GM12878 (cell line): Measurements from ENCODE around the gene ROR2. TPM values are rescaled to one million over a fixed set of nuclear protein-coding genes. Genes with fewer than 3 reads are reported as not detected.

Source experiments
- ATAC-seq: fragments of 200-7000 bp; cut with Tn5 transposase; 3 replicates; pipeline ENCODE4 v1.9.1; 2020; ENCODE audit warnings: mild to moderate bottlenecking, moderate library complexity
- BruUV-seq: library from RNA; stranded (reverse); fragments of 400-500 nt; replicated peaks from 2 replicates; lab custom pipeline; 2021; lab: Mats Ljungman, UMichigan
- CTCF ChIA-PET: fragments of 300-600 bp; sonication (Branson Sonifier 250); formaldehyde crosslinking; extraction: SDS; loops from one replicate; lab custom pipeline; 2021; ENCODE audit warnings: inconsistent platforms; lab: Yijun Ruan, JAX
- POLR2A ChIA-PET: fragments of 350-600 bp; formaldehyde crosslinking; extraction: SDS; loops from one replicate; lab custom pipeline; 2021; ENCODE audit warnings: inconsistent platforms; lab: Charles Lee
- RAD21 ChIA-PET: fragments of 300-600 bp; sonication (Branson Sonifier 250); formaldehyde crosslinking; loops from one replicate; lab custom pipeline; 2023; ENCODE audit warnings: antibody characterized with exemption; ENCODE audit not compliant: unreplicated experiment; lab: Charles Lee
- SMC1A ChIA-PET: fragments of 300-600 bp; sonication (Branson Sonifier 250); formaldehyde crosslinking; loops from one replicate; lab custom pipeline; 2023; ENCODE audit not compliant: unreplicated experiment, uncharacterized antibody; lab: Charles Lee
- DNase-seq: peaks from one replicate; pipeline ENCODE4 v3.0.0-alpha.2; 2011; ENCODE audit warnings: low read depth, low spot score
- FAIRE-seq: peaks from 3 replicates; lab custom pipeline; 2011; peaks lifted over from hg19 to GRCh38; lab: Jason Lieb, UNC
- H2AFZ ChIP-seq: 2 replicates; pipeline ENCODE4 v1.6.0; 2011; ENCODE audit warnings: low read depth, low read length, control low read depth; ENCODE audit not compliant: control insufficient read depth
- H3K27ac ChIP-seq: 2 replicates; pipeline ENCODE4 v1.5.1; 2011; ENCODE audit warnings: control low read depth; ENCODE audit not compliant: control insufficient read depth, insufficient read depth
- H3K27me3 ChIP-seq, 2 experiments: replicated peaks in 1 of 2; 2 replicates each; pipeline versions ENCODE4 v1.6.0 to v1.6.1; 2011; ENCODE audit warnings: low read length in 1 of 2; ENCODE audit not compliant: control insufficient read depth in 2 of 2, insufficient read depth in 2 of 2
- H3K36me3 ChIP-seq, 2 experiments: 2 replicates each; pipeline ENCODE4 v1.5.1; 2011; ENCODE audit warnings: low read length in 1 of 2; ENCODE audit not compliant: control insufficient read depth in 2 of 2, insufficient read depth in 2 of 2
- H3K4me1 ChIP-seq: 2 replicates; pipeline ENCODE4 v1.6.1; 2011; ENCODE audit warnings: mild to moderate bottlenecking, low read length, moderate library complexity, mixed read lengths; ENCODE audit not compliant: control insufficient read depth, insufficient read depth
- H3K4me2 ChIP-seq: 2 replicates; pipeline ENCODE4 v1.6.0; 2011; ENCODE audit warnings: control low read depth; ENCODE audit not compliant: control insufficient read depth, insufficient read depth
- H3K4me3 ChIP-seq: fragments of 200-600 bp; sonication (generic); 2 replicates; pipeline ENCODE4 v1.5.1; 2016
- H3K79me2 ChIP-seq: 2 replicates; pipeline ENCODE4 v1.6.0; 2011; ENCODE audit warnings: low read length; ENCODE audit not compliant: control insufficient read depth, insufficient read depth
- H3K9ac ChIP-seq: 2 replicates; pipeline ENCODE4 v1.8.0; 2011; ENCODE audit warnings: low read length, control low read depth, mixed read lengths; ENCODE audit not compliant: control insufficient read depth, insufficient read depth
- H3K9me3 ChIP-seq: replicated peaks from 3 replicates; pipeline ENCODE4 v1.5.1; 2011; ENCODE audit warnings: mild to moderate bottlenecking, low read length; ENCODE audit not compliant: control insufficient read depth, insufficient read depth
- H4K20me1 ChIP-seq: 2 replicates; pipeline ENCODE4 v1.6.0; 2011; ENCODE audit not compliant: control insufficient read depth, insufficient read depth
- ATF3 ChIP-seq: IDR thresholded peaks from 2 replicates; pipeline ENCODE4 v1.6.1; 2011; ENCODE audit warnings: low read depth, mild to moderate bottlenecking, low read length, moderate library complexity, borderline replicate concordance; ENCODE audit errors: extremely low read depth
- E2F8 ChIP-seq: fragments of 450-650 bp; IDR thresholded peaks from 2 replicates; pipeline ENCODE4 v1.6.1; 2018; ENCODE audit warnings: mild to moderate bottlenecking, low read depth, moderate library complexity; ENCODE audit not compliant: partially characterized antibody
- EED ChIP-seq: sonication (generic); IDR thresholded peaks from 2 replicates; pipeline ENCODE4 v1.6.1; 2016; ENCODE audit warnings: antibody characterized with exemption, low read depth
- ELK1 ChIP-seq: IDR thresholded peaks from 2 replicates; pipeline ENCODE4 v1.6.1; 2012; ENCODE audit warnings: low read depth, low read length, improper control_type of control experiment
- SIX5 ChIP-seq: IDR thresholded peaks from 2 replicates; pipeline ENCODE4 v1.6.1; 2011; ENCODE audit warnings: mild to moderate bottlenecking, low read depth, low read length, moderate library complexity; ENCODE audit not compliant: severe bottlenecking
- SREBF2 ChIP-seq: IDR thresholded peaks from 2 replicates; pipeline ENCODE4 v1.6.1; 2012; ENCODE audit warnings: mild to moderate bottlenecking, low read length
- ZBTB33 ChIP-seq: fragments of 450-650 bp; IDR thresholded peaks from 2 replicates; pipeline ENCODE4 v1.6.1; 2017; ENCODE audit warnings: mild to moderate bottlenecking
- WGBS: methylation state at CpG from one replicate; pipeline ENCODE4 v1.1.6; 2016; ENCODE audit warnings: low lambda C conversion rate; ENCODE audit not compliant: insufficient replicate concordance, insufficient coverage; ENCODE audit errors: missing lambda C conversion rate; 5-methylcytosine and 5-hydroxymethylcytosine counted together
- in situ Hi-C: fragments of 300-500 bp; cut with MboI; formaldehyde crosslinking; loops from 9 replicates; pipeline ENCODE4 v1.14.3; 2018; ENCODE audit warnings: mixed read lengths
- intact Hi-C: fragments of 100-400 bp; cut with micrococcal nuclease; formaldehyde crosslinking; loops from one replicate; pipeline ENCODE4 v1.14.2; 2022; ENCODE audit not compliant: unreplicated experiment
- polyA plus RNA-seq, 11 experiments: library from polyadenylated mRNA; depleted of rRNA in 4 of 11; unstranded in 6 of 11; stranded (reverse) in 5 of 11; fragments of >200 nt; fragmentation: Nextera tagmentation in 4 of 11; fragmentation: Illumina TruSeq in 1 of 11; extraction: Ambion mirVana in 4 of 11; extraction: Trizol in 1 of 11; gene quantifications; 1 replicate in 1 of 11; 2 replicates in 10 of 11; pipeline versions ENCODE4 v1.2.1 to v1.2.3, GENCODE V29; 2011 to 2016; ENCODE audit warnings: inconsistent platforms in 2 of 11, missing spikeins in 2 of 11, low read depth in 1 of 11
- total RNA-seq, 4 experiments: library from RNA; depleted of rRNA in 3 of 4; stranded (reverse); fragments of >200 nt in 3 of 4; fragmentation: Illumina TruSeq in 1 of 4; extraction: Trizol in 1 of 4; gene quantifications; 2 replicates each; pipeline versions ENCODE4 v1.2.1 to v1.2.3, GENCODE V29; 2013 to 2021

The ROR2 gene
- total and polyA plus RNA-seq, 10 of the 15 experiments (the other 5 are each of a cell fraction or from before 2014, with no cell fraction given) = 0.03 to 0.05 TPM; not detected in 8

- no peak for TF ChIP-seq ATF3
- no peak for TF ChIP-seq SIX5
- no peak for TF ChIP-seq ELK1
- no peak for TF ChIP-seq E2F8
- no peak for TF ChIP-seq SREBF2
- TF ChIP-seq EED = no peak
- no peak for TF ChIP-seq ZBTB33
- no peak for ATAC-seq
- no peak overlapping the region for H3K9ac ChIP-seq
- no TSS peak for BruUV-seq
- no peak overlapping the region for H3K4me2 ChIP-seq
- 0% methylated on average over 3 of the region's 3 CpGs for WGBS
- H2AFZ ChIP-seq = no peak overlapping the region
- H3K27me3 ChIP-seq = peaks cover 2 to 4% of the 10 kb centered on the region in 2 experiments; a peak in 3 of 4 replicates
- no peak overlapping the region for H3K27ac ChIP-seq
- no peak for FAIRE-seq
- in situ Hi-C loops = no loop called here
- ChIA-PET POLR2A (no interaction called here), CTCF (no interaction called here), RAD21 (no interaction called here), SMC1A (no interaction called here)
- H3K4me3 ChIP-seq = no peak overlapping the region
- no peaks in the 10 kb centered on the region for H3K79me2 ChIP-seq
- intact Hi-C loops = no loop called here
- H3K9me3 ChIP-seq = no peaks in the 10 kb centered on the region
- H3K4me1 ChIP-seq = no peaks in the 10 kb centered on the region
- no peaks in the 10 kb centered on the region for H4K20me1 ChIP-seq
- DNase-seq = no peak
- no peaks in the 10 kb centered on the region for H3K36me3 ChIP-seq
Observed at GRCh38 chr9:91657501-91657900, 292.5 kb downstream of the ROR2 start.
